Immature natural killer cell (primary cell): ENCODE results near the gene CSMD2. TPM values are rescaled to one million over a fixed set of nuclear protein-coding genes. Genes with fewer than 3 reads are reported as not detected.

Experiments used
- DNase-seq, 3 donors: peaks; one replicate each; pipeline ENCODE4 v3.0.0; 2022; ENCODE audit warnings: mixed read lengths in 1 of 3
- H3K27ac Mint-ChIP-seq, 6 donors: one replicate each; pipeline ENCODE4 v1.8.0; 2020; ENCODE audit warnings: mixed read lengths in 6 of 6, mild to moderate bottlenecking in 5 of 6, inconsistent platforms in 4 of 6, moderate library complexity in 3 of 6
- H3K27me3 Mint-ChIP-seq, 3 donors: one replicate each; pipeline ENCODE4 v1.8.0; 2020 to 2021; ENCODE audit warnings: low read depth in 3 of 3, mild to moderate bottlenecking in 3 of 3, mixed read lengths in 3 of 3, moderate library complexity in 3 of 3, inconsistent platforms in 1 of 3
- H3K36me3 Mint-ChIP-seq, 3 donors: one replicate each; pipeline ENCODE4 v1.8.0; 2020; ENCODE audit warnings: mixed read lengths in 3 of 3, inconsistent platforms in 2 of 3, mild to moderate bottlenecking in 2 of 3
- H3K4me1 Mint-ChIP-seq, 2 donors: one replicate each; pipeline ENCODE4 v1.8.0; 2020; ENCODE audit warnings: inconsistent platforms in 2 of 2, mild to moderate bottlenecking in 2 of 2, mixed read lengths in 2 of 2, moderate library complexity in 1 of 2
- H3K4me3 Mint-ChIP-seq, 5 donors: one replicate each; pipeline ENCODE4 v1.8.0; 2020; ENCODE audit warnings: mild to moderate bottlenecking in 5 of 5, mixed read lengths in 5 of 5, inconsistent platforms in 3 of 5, moderate library complexity in 3 of 5
- H3K9me3 Mint-ChIP-seq, 6 donors: one replicate each; pipeline ENCODE4 v1.8.0; 2020; ENCODE audit warnings: mild to moderate bottlenecking in 6 of 6, mixed read lengths in 6 of 6, inconsistent platforms in 4 of 6, moderate library complexity in 3 of 6
- polyA plus RNA-seq, 3 donors: library from polyadenylated mRNA; unstranded; fragments of 300-500 nt; fragmentation: Illumina TruSeq; gene quantifications; one replicate each; pipeline ENCODE4 v1.2.3, GENCODE V29; 2021

CSMD2 gene
- polyA plus RNA-seq, 3 donors from 2014 or later = not detected

DNA sequence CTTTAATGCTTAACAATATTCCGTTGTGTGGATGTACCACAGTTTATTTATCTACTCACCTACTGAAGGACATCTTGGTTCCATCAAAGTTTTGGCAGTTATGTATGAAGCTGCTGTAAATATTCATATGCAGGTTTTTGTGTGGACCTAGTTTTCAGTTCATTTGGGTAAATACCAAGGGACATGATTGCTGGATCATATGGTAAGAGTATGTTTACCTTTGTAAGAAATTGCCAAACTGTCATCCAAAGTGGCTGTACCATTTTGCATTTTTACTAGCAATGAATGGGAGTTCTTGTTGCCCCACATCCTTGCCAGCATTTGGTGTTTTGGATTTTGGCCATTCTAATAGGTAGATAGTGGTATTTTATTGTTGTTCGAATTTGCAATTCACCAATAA is 682.6 kb downstream of the CSMD2 start:
- H3K4me3 Mint-ChIP-seq = no peak overlapping the region
- no peak overlapping the region for H3K27ac Mint-ChIP-seq
- peaks cover 3 to 4% (median 4%) of the 10 kb centered on the region in 3 donors for H3K27me3 Mint-ChIP-seq
- H3K36me3 Mint-ChIP-seq = peaks cover 9 to 33% (median 19%) of the 10 kb centered on the region in 3 donors
- DNase-seq = no peak
- H3K4me1 Mint-ChIP-seq = no peaks in the 10 kb centered on the region
- H3K9me3 Mint-ChIP-seq = no peaks in the 10 kb centered on the region

DNA sequence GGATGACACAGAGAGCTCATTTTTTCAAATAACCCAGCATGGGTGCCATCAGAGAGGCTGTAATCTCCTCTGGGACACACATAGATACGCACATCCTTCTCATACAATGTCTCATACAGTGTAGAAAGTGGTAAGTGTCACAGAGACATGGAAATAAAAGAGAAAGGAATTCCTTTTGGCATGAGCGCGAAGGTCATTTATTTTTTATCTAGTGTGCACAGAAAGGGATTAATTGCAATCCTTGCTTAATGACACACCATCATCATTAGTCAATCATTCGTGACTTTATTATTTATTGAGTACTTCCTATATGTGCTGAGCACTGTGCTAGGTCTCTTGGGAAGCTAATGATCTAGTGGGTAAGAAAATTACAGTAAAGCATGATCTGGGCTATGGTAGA is 687.6 kb downstream of the CSMD2 start:
- H3K4me3 Mint-ChIP-seq = no peak overlapping the region
- peaks cover 7 to 13% of the 10 kb centered on the region in 2 donors for H3K4me1 Mint-ChIP-seq
- no peaks in the 10 kb centered on the region for H3K9me3 Mint-ChIP-seq
- H3K27me3 Mint-ChIP-seq = peaks cover 0 to 4% (median 2%) of the 10 kb centered on the region in 3 donors
- H3K27ac Mint-ChIP-seq = no peak overlapping the region
- H3K36me3 Mint-ChIP-seq = peaks cover 0 to 8% (median 3%) of the 10 kb centered on the region in 3 donors
- DNase-seq = no peak

DNA sequence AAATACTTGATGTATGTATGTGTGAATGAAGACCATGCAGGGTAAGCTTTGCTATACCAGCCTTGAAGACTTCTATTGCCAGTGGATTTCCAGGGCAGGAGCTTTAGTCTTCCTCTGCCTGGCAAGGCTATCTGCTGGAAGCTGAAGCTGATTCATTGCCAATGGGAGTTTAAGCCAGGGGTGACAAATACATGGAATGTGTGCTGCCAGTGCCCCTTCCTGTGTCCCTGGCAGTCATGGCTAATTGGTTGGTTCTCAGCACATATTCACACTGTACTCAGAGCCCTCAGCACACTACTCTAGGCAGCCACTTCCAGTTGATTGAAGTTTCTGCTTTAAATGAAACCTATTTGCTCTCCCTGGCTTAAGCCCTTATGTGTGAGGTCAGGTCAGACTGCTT is 691.1 kb downstream of the CSMD2 start:
- Mint-ChIP-seq H3K36me3 (no peaks in the 10 kb centered on the region), H3K9me3 (no peaks in the 10 kb centered on the region), H3K4me1 (peaks cover 22 to 31% of the 10 kb centered on the region in 2 donors), H3K4me3 (peak overlapping the region in 2 of 5 donors; percentile 44 to 93), H3K27me3 (peaks cover 1 to 2% (median 2%) of the 10 kb centered on the region in 3 donors), H3K27ac (peak overlapping the region in 2 of 6 donors; percentile 2 to 91)
- DNase-seq = no peak

DNA sequence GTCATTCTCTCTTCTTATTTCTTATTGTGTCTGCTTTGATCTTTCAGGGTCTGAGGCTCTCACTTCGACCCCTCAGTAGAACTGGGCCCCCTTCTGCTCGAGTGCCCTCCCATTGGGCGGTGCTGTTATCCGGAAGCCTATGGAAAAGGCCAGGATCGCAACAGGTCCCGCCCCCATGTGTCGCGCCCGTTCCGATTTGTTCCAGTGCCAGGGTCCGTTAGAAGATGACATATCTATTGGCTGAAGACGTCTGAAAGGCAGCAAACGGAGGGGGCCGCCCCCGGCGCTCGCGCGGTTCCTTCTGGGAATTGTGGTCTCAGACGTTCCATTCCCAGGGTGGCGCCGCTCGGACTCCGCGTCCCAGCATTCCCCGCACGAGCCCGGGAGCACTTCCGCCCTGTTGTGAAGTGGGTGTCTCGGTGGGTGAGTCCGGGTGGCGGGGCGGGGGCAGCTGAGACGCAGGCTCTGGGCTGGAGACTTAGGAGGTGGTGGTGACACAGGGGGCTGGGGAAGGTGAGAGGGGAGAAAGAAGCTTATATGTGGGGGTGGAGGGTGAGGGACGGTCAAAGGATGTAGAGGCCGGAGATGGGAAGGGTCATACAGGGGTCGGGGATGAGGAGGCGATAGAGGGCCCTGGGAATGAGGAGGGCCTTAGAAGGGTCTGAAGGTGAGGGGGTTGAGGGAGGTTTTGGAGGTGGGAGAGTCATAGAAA is 692.6 kb downstream of the CSMD2 start, which contains the start of gene ZSCAN20:
TSS of gene ZSCAN20 (plus strand) at position 377 of the 712 bp plus-strand sequence. CDS start 6,644 bp downstream, outside the sequence.
- Mint-ChIP-seq H3K9me3 (no peaks in the 10 kb centered on the region), H3K4me1 (peaks cover 22 to 31% of the 10 kb centered on the region in 2 donors), H3K4me3 (peak within 1 kb of the TSS; percentile 88 to 97 (median 95)), H3K27me3 (peaks cover 0 to 2% (median 2%) of the 10 kb centered on the region in 3 donors), H3K36me3 (no peaks in the 10 kb centered on the region), H3K27ac (peak within 1 kb of the TSS; percentile 22 to 91 (median 78))
- DNase-seq = peak; percentile 77 to 81 (median 78)

DNA sequence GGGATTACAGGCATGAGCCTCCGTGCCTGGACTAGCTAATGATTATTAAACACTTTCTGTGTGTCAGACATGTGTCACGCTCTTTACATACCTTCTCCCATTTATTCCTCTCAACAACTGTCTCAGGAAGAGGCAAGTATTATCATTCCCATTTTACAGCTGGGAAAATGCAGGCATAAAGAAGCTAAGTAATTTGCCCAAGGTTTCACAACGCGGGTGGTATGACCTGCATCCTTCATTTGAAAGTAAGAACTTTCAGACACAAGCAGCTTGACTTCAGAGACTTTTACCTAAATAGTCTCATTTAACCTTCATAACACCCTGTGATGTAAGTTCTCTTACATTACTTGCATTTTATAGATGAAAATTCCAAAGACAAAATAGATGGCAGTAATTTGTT is 693.6 kb downstream of the CSMD2 start:
- no peak for DNase-seq
- H3K9me3 Mint-ChIP-seq = no peaks in the 10 kb centered on the region
- H3K4me1 Mint-ChIP-seq = peaks cover 22 to 31% of the 10 kb centered on the region in 2 donors
- H3K36me3 Mint-ChIP-seq = no peaks in the 10 kb centered on the region
- peaks cover 0 to 2% (median 1%) of the 10 kb centered on the region in 3 donors for H3K27me3 Mint-ChIP-seq
- peak overlapping the region in 2 of 5 donors; percentile 31 to 32 for H3K4me3 Mint-ChIP-seq
- H3K27ac Mint-ChIP-seq = peak overlapping the region in 1 of 6 donors; percentile 21

DNA sequence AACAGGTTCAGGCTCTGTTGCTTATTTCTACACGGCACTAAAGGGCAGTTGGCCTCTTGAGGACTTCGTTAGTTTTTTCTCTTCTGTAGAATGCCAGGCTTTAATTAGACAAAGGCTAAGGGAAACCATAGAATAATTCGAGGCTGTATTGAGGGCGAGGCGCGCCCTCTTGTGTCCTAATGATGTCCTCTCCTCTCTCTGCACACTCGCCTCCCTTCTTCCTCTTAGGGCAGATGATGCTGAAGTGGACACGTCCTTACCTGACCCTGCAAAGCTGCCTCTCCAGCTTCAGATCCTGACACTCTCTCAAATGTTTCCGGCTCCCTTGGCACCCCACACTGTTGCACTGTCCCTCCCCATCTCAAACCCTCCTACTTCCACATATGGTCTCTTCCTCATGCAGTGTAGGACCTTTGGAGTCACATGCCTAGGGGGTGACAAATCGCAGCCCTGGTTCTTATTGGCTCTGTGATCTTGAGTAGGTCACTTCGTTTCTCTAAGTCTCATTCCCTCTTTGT is 694.5 kb downstream of the CSMD2 start:
- peak overlapping the region in 2 of 5 donors; percentile 35 to 40 for H3K4me3 Mint-ChIP-seq
- peaks cover 0 to 2% (median 1%) of the 10 kb centered on the region in 3 donors for H3K27me3 Mint-ChIP-seq
- no peaks in the 10 kb centered on the region for H3K36me3 Mint-ChIP-seq
- no peaks in the 10 kb centered on the region for H3K9me3 Mint-ChIP-seq
- H3K27ac Mint-ChIP-seq = no peak overlapping the region
- DNase-seq = peak; percentile 25 to 42 (median 33)
- peaks cover 22 to 31% of the 10 kb centered on the region in 2 donors for H3K4me1 Mint-ChIP-seq

DNA sequence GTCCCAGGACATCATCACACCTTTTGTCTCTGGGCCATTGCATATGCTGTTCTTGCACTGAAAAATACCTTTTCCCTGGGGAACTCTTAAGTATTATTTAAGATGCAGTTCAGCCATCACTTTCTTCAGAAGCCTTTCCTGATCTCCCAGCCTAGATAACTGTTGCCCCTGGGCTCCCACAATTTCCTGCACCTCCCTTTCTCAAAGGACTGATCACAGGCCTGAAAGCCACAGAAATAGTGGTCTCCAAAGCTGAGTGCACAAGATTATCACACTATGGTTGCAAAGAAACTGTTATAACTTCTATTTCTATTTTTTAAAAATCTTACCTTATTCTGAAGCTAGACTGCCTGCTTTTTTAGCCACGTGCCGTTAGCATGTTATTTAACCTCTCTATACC is 695.3 kb downstream of the CSMD2 start:
- Mint-ChIP-seq H3K9me3 (no peaks in the 10 kb centered on the region), H3K4me1 (peaks cover 22 to 31% of the 10 kb centered on the region in 2 donors), H3K27ac (no peak overlapping the region), H3K27me3 (peaks cover 0 to 4% (median 1%) of the 10 kb centered on the region in 3 donors), H3K36me3 (no peaks in the 10 kb centered on the region), H3K4me3 (no peak overlapping the region)
- no peak for DNase-seq

DNA sequence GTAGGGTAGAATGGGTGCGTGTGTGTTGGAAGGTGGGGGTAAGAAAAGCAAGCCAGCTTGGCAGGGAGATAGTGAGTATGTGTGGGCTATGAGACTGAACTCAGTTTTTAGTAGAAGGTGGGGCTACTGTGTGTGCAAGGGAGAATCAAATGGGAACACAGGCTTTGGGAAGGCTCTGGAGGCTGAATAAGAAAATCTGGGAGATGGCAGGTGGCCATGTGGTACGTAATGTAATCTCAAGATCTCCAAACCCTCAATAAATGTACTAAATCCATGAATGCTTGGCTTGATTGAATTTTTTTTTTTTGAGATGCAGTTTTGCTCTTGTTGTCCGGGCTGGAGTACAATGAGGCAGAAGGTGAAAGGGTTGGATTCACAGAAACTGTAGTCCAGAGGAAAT is 696.1 kb downstream of the CSMD2 start:
- Mint-ChIP-seq H3K27ac (no peak overlapping the region), H3K9me3 (no peaks in the 10 kb centered on the region), H3K27me3 (peaks cover 0 to 4% (median 3%) of the 10 kb centered on the region in 3 donors), H3K4me1 (peaks cover 22 to 31% of the 10 kb centered on the region in 2 donors), H3K4me3 (no peak overlapping the region), H3K36me3 (no peaks in the 10 kb centered on the region)
- no peak for DNase-seq

DNA sequence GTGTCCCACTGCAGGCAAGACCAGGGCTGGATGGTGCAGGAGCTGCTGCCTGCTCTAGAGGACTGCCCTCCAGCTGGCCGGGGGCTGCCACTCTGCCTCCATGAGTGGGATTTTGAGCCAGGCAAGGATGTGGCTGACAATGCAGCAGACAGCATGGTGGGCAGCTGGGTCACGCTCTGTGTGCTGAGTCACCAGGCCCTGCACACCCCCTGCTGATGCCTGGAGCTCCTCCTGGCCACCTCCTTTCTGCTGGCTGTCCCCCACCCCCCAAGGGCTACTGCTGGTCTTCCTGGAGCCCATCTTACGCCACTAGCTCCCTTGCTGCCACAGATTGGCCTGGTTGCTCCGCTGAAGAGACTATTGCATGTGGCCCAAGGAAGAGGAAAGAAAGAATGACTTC is 696.5 kb downstream of the CSMD2 start:
- Mint-ChIP-seq H3K4me3 (no peak overlapping the region), H3K36me3 (no peaks in the 10 kb centered on the region), H3K27me3 (peaks cover 0 to 4% (median 3%) of the 10 kb centered on the region in 3 donors), H3K9me3 (no peaks in the 10 kb centered on the region), H3K4me1 (peaks cover 22 to 29% of the 10 kb centered on the region in 2 donors), H3K27ac (no peak overlapping the region)
- no peak for DNase-seq

DNA sequence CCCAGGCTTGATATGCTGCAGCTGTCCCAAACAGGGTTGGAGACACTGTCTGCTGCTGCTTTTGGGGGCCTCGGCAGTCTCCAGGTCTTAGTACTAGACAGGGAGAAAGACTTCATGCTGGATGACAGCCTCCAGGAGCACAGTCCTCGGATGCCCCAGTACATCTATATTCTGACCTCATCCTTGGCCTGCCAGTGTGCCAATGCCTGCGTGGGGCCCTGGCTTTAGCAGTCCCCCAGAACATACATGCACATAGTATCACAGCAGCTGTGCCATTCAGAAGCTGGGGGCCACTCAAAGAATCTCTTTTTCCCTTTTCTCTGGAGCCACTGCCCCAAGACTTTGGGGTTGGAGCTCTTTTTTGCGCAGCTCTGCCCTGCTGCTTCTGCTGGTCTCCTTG is 697.0 kb downstream of the CSMD2 start:
- Mint-ChIP-seq H3K27me3 (peaks cover 0 to 4% (median 3%) of the 10 kb centered on the region in 3 donors), H3K4me1 (peaks cover 20 to 24% of the 10 kb centered on the region in 2 donors), H3K4me3 (no peak overlapping the region), H3K36me3 (no peaks in the 10 kb centered on the region), H3K27ac (no peak overlapping the region), H3K9me3 (no peaks in the 10 kb centered on the region)
- no peak for DNase-seq

DNA sequence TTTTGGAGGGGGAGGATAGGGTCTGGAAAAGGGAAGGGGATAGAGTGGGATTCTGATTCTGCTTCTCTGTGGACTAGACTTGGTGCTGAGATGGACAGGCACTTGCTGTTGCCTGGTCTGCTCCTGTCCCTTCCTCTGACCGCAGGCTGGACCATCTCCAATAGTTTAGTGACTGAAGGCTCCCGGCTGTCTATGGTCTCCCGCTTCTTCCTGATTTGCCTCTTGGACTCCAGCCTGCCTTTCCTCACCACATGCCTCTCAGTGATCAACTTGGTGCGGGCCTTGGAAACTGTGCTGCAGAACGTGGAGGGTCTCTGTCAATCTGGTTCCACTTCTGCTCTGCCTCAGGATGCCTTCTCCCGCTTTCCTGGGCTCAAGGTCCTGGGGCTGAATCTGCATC is 698.9 kb downstream of the CSMD2 start:
- H3K4me3 Mint-ChIP-seq = no peak overlapping the region
- no peak for DNase-seq
- H3K4me1 Mint-ChIP-seq = peaks cover 5 to 6% of the 10 kb centered on the region in 2 donors
- peaks cover 0 to 3% (median 2%) of the 10 kb centered on the region in 3 donors for H3K27me3 Mint-ChIP-seq
- no peaks in the 10 kb centered on the region for H3K9me3 Mint-ChIP-seq
- H3K36me3 Mint-ChIP-seq = no peaks in the 10 kb centered on the region
- H3K27ac Mint-ChIP-seq = peak overlapping the region in 1 of 6 donors; percentile 18

DNA sequence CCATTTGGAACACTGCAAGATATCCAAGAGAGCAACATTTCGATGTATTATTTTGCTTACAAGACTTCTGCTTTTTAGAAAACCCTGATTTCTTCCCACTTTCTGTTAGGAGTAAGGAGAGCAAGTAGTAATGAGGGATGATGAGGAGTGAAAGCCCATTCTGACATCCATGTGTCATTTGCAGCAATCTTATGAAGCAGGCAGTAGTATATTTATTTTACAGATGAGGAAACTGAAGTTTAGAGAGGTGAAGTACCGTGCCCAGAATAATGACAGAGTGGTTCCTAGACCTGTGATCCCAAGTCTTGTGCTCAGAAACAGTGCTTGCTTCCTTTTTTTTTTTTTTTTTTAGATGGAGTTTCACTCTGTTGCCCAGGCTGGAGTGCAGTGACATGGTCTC is 699.7 kb downstream of the CSMD2 start:
- Mint-ChIP-seq H3K27ac (peak overlapping the region in 1 of 6 donors; percentile 4), H3K4me3 (no peak overlapping the region), H3K27me3 (peaks cover 0 to 3% (median 2%) of the 10 kb centered on the region in 3 donors), H3K4me1 (peaks cover 0 to under 1% of the 10 kb centered on the region in 2 donors), H3K36me3 (no peaks in the 10 kb centered on the region), H3K9me3 (no peaks in the 10 kb centered on the region)
- DNase-seq = no peak

DNA sequence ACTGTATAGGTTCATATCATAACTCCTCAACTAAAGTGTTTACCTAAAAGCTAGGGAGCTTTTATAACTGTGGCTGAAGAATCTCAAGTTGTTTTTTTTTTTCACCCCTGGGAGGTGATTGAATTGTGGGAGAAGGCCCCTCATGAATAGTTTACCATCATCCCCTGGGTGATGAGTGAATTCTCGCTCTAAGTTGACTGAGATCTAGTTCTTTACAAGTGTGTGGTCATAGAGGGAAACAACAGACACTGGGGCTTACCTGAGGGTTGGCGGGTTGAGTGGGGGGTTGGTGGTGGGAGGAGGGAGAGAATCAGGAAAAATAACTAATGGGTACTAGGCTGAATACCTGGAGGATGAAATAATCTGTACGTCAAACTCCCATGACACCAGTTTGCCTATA is 700.5 kb downstream of the CSMD2 start:
- H3K36me3 Mint-ChIP-seq = no peaks in the 10 kb centered on the region
- H3K9me3 Mint-ChIP-seq = no peaks in the 10 kb centered on the region
- no peak overlapping the region for H3K27ac Mint-ChIP-seq
- no peak for DNase-seq
- H3K27me3 Mint-ChIP-seq = peaks cover 0 to 3% (median 2%) of the 10 kb centered on the region in 3 donors
- H3K4me3 Mint-ChIP-seq = no peak overlapping the region
- no peaks in the 10 kb centered on the region for H3K4me1 Mint-ChIP-seq
